Fibroblast of skin of left biceps (primary cell): ENCODE data around the gene HAX1.
A peak's percentile ranks its signal among the peaks of the same experiment; 100 is the strongest.
"Not testable (repeated sequence)": the region's sequence is repeated elsewhere in the genome, so short reads cannot be mapped to it uniquely, and the experiment has no call there.

ENCODE experiments used
- DNase-seq, 2 experiments: peaks; one replicate each; pipeline ENCODE4 v3.0.0-alpha.2; 2013; ENCODE audit warnings: low read depth in 2 of 2

HAX1 gene

GRCh38 chr1:154272217-154272998 is at the start of gene HAX1:
Gene HAX1 (plus strand): TSS chr1:154272629. CDS start chr1:154272724, 95 bp downstream.
- peak; percentile 87 to 89 for DNase-seq

GRCh38 chr1:154222918-154223317 is 49.5 kb upstream of the HAX1 start:
- no peak for DNase-seq

GRCh38 chr1:154223621-154224020 is 48.8 kb upstream of the HAX1 start:
- DNase-seq = no peak

- DNase-seq = no peak
Observed at GRCh38 chr1:154225370-154225769, 47.1 kb upstream of the HAX1 start.

GRCh38 chr1:154231112-154231511 is 41.3 kb upstream of the HAX1 start:
- DNase-seq = not testable (repeated sequence)

GRCh38 chr1:154233127-154233526 is 39.3 kb upstream of the HAX1 start:
- not testable (repeated sequence) for DNase-seq

- no peak for DNase-seq
Observed at GRCh38 chr1:154236855-154237254, 35.6 kb upstream of the HAX1 start.

- no peak for DNase-seq
Observed at GRCh38 chr1:154237435-154237834, 35.0 kb upstream of the HAX1 start.

GRCh38 chr1:154237880-154238506 is 34.4 kb upstream of the HAX1 start:
- DNase-seq = no peak

GRCh38 chr1:154239491-154239890 is 32.9 kb upstream of the HAX1 start:
- no peak for DNase-seq

GRCh38 chr1:154240294-154240833 is 32.1 kb upstream of the HAX1 start:
- no peak for DNase-seq

- no peak for DNase-seq
Observed at GRCh38 chr1:154241703-154242351, 30.6 kb upstream of the HAX1 start.

- DNase-seq = no peak
Observed at GRCh38 chr1:154253671-154254070, 18.8 kb upstream of the HAX1 start.

- DNase-seq = no peak
Observed at GRCh38 chr1:154256686-154257085, 15.7 kb upstream of the HAX1 start.

- DNase-seq = no peak
Observed at GRCh38 chr1:154258784-154259183, 13.6 kb upstream of the HAX1 start.

- DNase-seq = no peak
Observed at GRCh38 chr1:154260127-154260526, 12.3 kb upstream of the HAX1 start.

GRCh38 chr1:154263465-154264332 is 8.7 kb upstream of the HAX1 start:
- DNase-seq = no peak

GRCh38 chr1:154264454-154264853 is 8.0 kb upstream of the HAX1 start:
- DNase-seq = no peak

GRCh38 chr1:154265586-154265985 is 6.8 kb upstream of the HAX1 start:
- no peak for DNase-seq

GRCh38 chr1:154270833-154271232 is 1.6 kb upstream of the HAX1 start:
- no peak for DNase-seq

GRCh38 chr1:154272999-154273563 is 652 bp downstream of the HAX1 start:
- DNase-seq = no peak
